H1 (cell line): ENCODE results near the gene MRPS34. TPM values are rescaled to one million over a fixed set of nuclear protein-coding genes. Genes with fewer than 3 reads are reported as not detected.

Source experiments
- CHD7 ChIP-seq: fragments of 300-600 bp; sonication (generic); IDR thresholded peaks from 2 replicates; pipeline ENCODE4 v1.7.1; 2012; ENCODE audit warnings: low read length, moderate library complexity, mild to moderate bottlenecking, inconsistent platforms; ENCODE audit not compliant: insufficient replicate concordance
- SRF ChIP-seq: IDR thresholded peaks from 2 replicates; pipeline ENCODE4 v1.6.1; 2011; ENCODE audit warnings: mild to moderate bottlenecking, low read depth, low read length, moderate library complexity
- polyA plus RNA-seq, 7 experiments: library from polyadenylated mRNA; depleted of rRNA in 3 of 7; stranded (reverse) in 5 of 7; unstranded in 2 of 7; fragments of >200 nt in 5 of 7; fragments of 200-250 nt in 2 of 7; gene quantifications; 1 replicate in 5 of 7; 2 replicates in 1 of 7; 4 replicates in 1 of 7; pipeline versions ENCODE4 v1.2.1 to v1.2.3, GENCODE V29; 2011 to 2013; ENCODE audit warnings: missing spikeins in 2 of 7, mixed read lengths in 2 of 7
- total RNA-seq: library from RNA; stranded (reverse); fragmentation: NEBNext Ultra II Directional; extraction: Animal tissue kit (Norgen Biotek cat#: 25700); gene quantifications from 2 replicates; pipeline ENCODE4 v1.2.1, GENCODE V29; 2021
- TF ChIP-seq, protein P1 (sequence below), 3 experiments: IDR thresholded peaks; 1 replicate in 2 of 3; 2 replicates in 1 of 3; pipeline versions ENCODE4 v1.5.1 to v1.6.1; 2011; ENCODE audit warnings: low read length in 3 of 3, mild to moderate bottlenecking in 3 of 3, inconsistent platforms in 2 of 3, low read depth in 1 of 3, moderate library complexity in 1 of 3; ENCODE audit not compliant: insufficient read depth in 1 of 3; ENCODE audit errors: control extremely low read depth in 1 of 3

Gene MRPS34
- total and polyA plus RNA-seq, 2 of the 8 experiments (the other 6 are each of a cell fraction or from before 2014, with no cell fraction given), result 168 to 252 TPM

DNA sequence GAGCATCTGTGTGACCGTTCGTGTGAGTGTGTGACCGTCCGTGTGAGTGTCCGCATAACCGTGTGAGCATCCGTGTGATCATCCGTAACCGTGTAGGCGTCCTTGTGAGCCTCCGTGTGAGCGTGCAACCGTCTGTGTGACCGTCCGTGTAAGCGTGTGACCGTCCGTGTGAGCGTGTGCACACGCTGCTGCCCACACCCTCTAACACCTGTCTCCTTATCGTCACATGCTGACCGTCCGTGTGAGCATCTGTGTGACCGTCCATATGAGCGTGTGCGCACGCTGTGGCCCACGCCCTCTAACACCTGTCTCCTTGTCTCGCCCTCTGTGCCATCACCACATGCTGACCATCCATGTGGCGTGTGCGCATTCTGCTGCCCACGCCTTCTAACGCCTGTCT, 32.7 kb downstream of the MRPS34 start (continued):
- TF ChIP-seq, protein P1, sequence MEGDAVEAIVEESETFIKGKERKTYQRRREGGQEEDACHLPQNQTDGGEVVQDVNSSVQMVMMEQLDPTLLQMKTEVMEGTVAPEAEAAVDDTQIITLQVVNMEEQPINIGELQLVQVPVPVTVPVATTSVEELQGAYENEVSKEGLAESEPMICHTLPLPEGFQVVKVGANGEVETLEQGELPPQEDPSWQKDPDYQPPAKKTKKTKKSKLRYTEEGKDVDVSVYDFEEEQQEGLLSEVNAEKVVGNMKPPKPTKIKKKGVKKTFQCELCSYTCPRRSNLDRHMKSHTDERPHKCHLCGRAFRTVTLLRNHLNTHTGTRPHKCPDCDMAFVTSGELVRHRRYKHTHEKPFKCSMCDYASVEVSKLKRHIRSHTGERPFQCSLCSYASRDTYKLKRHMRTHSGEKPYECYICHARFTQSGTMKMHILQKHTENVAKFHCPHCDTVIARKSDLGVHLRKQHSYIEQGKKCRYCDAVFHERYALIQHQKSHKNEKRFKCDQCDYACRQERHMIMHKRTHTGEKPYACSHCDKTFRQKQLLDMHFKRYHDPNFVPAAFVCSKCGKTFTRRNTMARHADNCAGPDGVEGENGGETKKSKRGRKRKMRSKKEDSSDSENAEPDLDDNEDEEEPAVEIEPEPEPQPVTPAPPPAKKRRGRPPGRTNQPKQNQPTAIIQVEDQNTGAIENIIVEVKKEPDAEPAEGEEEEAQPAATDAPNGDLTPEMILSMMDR (IDR thresholded peaks at IDR 0.05; ENCODE audit: control extremely low read depth in 1 of 3, insufficient read depth in 1 of 3, low read depth in 1 of 3, low read length in 3 of 3), result no peak
- TF ChIP-seq CHD7 (no peak), SRF (no peak)
